Endometrial microvascular endothelial cells (primary cell): ENCODE measurements around the gene EVI2A. TPM values are rescaled to one million over a fixed set of nuclear protein-coding genes. Genes with fewer than 3 reads are reported as not detected.
"Not testable (repeated sequence)": the region's sequence is repeated elsewhere in the genome, so short reads cannot be mapped to it uniquely, and the experiment has no call there.

Source experiments
- in situ Hi-C: cut with HindIII; loops from 2 replicates; pipeline ENCODE4 v1.10.0; 2017; ENCODE audit warnings: low sequenced_read_pairs, low pct_unique_long_range_greater_than_20kb; ENCODE audit errors: inconsistent ontology term
- total RNA-seq: library from RNA; depleted of rRNA; stranded (reverse); fragments of >200 nt; gene quantifications from one replicate; pipeline ENCODE4 v1.2.3, GENCODE V29; 2015; ENCODE audit errors: inconsistent ontology term

The EVI2A gene
- 3.6 TPM for total RNA-seq

- in situ Hi-C loops = no loop called here
Measured at GRCh38 chr17:31321481-31321880, at the start of gene EVI2A. Gene EVI2A (minus strand): TSS chr17:31321622. CDS start chr17:31319013, 2,609 bp downstream.

- in situ Hi-C loops = no loop called here
Measured at GRCh38 chr17:31369266-31369665, 47.8 kb upstream of the EVI2A start.

- in situ Hi-C loops = no loop called here
Measured at GRCh38 chr17:31366088-31366487, 44.7 kb upstream of the EVI2A start.

GRCh38 chr17:31364012-31364411, 42.6 kb upstream of the EVI2A start:
- in situ Hi-C loops = no loop called here

- in situ Hi-C loops = no loop called here
Measured at GRCh38 chr17:31357839-31358394, 36.5 kb upstream of the EVI2A start.

GRCh38 chr17:31357091-31357490, 35.7 kb upstream of the EVI2A start:
- in situ Hi-C loops = no loop called here

- in situ Hi-C loops = no loop called here
Measured at GRCh38 chr17:31355935-31356334, 34.5 kb upstream of the EVI2A start.

GRCh38 chr17:31349454-31349853, 28.0 kb upstream of the EVI2A start:
- in situ Hi-C loops = no loop called here

GRCh38 chr17:31345191-31345747, 23.8 kb upstream of the EVI2A start:
- in situ Hi-C loops = not testable (repeated sequence)

GRCh38 chr17:31339906-31340661, 18.7 kb upstream of the EVI2A start:
- in situ Hi-C loops = no loop called here

GRCh38 chr17:31329221-31329620, 7.8 kb upstream of the EVI2A start:
- in situ Hi-C loops = no loop called here

- in situ Hi-C loops = no loop called here
Measured at GRCh38 chr17:31328160-31328535, 6.7 kb upstream of the EVI2A start.

- in situ Hi-C loops = no loop called here
Measured at GRCh38 chr17:31327534-31328159, 6.2 kb upstream of the EVI2A start.

GRCh38 chr17:31323551-31323950, 2.1 kb upstream of the EVI2A start:
- in situ Hi-C loops = no loop called here

- in situ Hi-C loops = no loop called here
Measured at GRCh38 chr17:31321966-31322365, 544 bp upstream of the EVI2A start.

- in situ Hi-C loops = no loop called here
Measured at GRCh38 chr17:31320791-31321190, 631 bp downstream of the EVI2A start.

GRCh38 chr17:31320241-31320640, 1.2 kb downstream of the EVI2A start:
- in situ Hi-C loops = no loop called here

- in situ Hi-C loops = no loop called here
Measured at GRCh38 chr17:31318851-31319661, 2.4 kb downstream of the EVI2A start.

GRCh38 chr17:31318298-31318801, 3.1 kb downstream of the EVI2A start:
- in situ Hi-C loops = no loop called here
